CD4-positive, alpha-beta T cell treated with Interleukin-15 for 4 hours (primary cell): ENCODE results near the gene ACTR3.

Experiments used
- DNase-seq: peaks from one replicate; pipeline ENCODE4 v3.0.0-alpha.2; 2020; ENCODE audit warnings: low spot score

The ACTR3 gene

DNA sequence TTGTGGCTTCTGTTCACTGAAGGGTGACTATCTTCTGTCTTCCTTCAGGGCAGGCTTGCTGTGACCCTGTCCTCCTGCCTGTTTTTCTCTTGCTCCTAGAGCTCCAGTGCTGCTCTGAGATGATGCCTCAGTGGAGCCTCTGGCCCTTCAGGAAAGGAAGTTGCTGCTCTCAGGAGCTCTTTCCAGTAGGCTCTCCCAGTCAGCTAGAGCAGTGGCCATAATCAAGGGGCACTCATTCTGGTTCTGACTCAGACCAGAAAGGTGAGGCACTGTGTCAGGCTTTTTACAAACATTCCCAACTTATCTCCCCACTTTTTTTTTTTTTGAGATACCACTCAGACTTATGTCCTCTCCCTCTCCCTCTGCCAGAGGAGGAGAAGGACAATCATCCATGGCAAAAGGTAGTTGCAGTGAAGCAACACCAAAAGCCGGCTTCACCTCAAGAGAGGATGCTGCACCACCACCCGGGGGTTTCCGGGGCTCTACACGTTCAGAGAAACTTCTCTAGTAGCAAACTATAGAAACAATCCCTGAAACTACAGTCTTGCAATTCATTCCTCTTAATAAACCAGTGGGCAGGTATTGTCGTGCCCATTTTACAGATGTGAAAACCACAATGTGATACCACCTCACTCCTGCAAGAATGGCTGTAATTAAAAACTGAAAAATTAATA lies 115.4 kb downstream of the ACTR3 start:
- DNase-seq: no peak

DNA sequence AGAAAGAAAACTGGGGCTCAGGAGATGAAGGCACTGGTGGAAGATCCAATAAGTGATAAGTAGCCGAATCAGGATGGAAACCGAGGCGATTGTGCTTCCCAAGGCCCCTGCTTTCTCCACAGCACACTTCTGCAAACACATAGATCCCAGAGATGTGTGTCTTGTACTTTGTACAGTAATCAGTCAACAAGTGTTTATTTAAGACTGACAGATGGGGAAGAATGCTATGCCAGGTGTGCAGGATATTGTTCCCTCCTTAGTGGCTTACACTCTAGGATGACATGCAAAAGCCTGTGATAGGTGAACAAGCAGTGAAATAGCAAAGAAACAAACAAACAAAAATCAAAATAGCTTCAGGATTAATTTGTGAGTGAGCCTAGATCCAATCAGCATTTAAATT lies 116.6 kb downstream of the ACTR3 start:
- no peak for DNase-seq

DNA sequence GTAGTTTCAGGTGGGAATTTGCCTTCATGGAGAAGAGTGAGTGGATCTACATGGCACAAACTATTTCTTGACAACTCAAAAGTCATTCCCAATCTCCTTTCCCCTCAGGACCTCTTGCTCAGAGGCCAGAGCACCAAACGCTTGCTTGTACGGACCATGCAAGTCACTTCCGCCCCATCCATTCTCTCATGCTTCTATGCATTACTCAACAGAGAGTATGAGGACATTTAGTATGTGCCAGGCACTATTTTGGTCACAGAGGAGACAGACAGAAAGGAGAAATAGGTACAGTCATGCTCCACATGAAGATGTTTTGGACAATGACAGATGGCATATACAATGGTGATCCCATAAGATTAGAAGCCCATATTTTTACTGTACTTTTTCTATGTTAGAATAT lies 117.5 kb downstream of the ACTR3 start:
- DNase-seq: no peak

DNA sequence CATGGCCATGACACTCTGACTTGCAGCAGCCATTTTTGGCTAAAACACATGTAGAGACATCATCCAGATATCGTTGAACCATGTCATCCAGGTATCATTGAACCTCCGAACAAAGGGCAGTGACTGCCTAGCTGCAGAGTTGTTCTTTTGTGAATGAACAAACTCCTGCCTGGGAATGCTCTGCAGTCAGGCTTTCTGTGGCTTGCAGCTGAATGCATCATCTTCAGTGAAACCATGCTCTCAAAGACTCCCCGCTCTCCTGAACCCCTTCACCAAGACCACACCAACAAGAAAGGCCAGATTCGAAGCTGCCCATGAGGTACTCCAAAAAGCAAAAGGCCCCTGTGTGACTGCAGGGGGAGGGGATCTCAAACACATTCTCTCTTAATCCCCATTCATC lies 118.8 kb downstream of the ACTR3 start:
- DNase-seq: no peak

DNA sequence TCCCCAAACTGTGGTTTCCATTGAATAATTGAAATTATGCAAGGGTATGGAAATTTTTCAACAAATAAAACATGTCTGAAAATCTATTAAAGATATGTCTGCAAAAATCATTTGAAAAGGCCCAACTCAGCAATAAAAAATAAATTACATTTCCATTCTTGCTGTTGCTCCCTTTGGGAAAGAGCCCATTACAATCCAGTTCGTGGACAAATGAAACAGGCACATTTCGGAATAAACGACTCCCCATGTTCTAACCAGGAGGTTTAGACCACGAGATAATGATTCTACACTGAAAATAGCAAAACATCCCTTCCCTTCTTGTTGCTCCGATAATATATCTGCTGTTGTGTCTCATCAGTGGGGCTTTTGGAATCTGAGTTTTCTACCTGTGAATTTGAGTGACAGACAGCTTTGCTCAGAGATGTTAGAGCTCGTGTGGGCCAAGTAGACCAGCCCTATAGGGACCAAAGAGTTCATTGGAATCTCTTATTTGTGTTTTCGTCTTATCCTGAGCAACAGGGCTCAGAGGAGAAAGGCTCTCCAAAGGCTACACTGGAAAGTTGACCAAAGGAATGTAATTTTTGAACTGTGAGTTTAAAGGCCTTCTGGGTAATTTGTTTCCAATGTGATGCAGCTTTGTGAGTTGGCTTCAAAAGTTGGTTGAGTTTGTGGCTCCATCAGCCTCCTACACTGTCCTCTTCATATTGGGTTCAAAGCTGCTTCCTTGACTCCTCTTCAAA lies 119.5 kb downstream of the ACTR3 start:
- no peak for DNase-seq

DNA sequence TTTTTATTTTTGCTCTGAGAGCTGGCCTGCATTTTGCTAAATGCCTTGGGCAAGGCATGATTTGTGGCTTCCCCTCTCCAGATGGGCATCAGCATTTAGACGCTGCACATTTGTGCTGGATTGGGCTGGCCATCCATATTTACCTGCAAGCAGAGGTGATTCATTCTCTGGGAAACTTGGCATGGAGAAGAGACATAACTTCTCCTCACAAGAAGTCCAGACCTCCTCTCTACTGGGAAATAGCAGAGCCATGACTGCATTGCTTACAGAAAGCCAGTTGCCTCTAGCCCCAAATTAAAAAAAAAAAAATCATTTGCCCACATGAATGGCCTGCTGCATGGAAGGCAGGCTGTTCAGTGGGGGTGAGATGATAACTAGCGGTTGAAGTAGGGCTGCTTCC lies 120.1 kb downstream of the ACTR3 start:
- no peak for DNase-seq

DNA sequence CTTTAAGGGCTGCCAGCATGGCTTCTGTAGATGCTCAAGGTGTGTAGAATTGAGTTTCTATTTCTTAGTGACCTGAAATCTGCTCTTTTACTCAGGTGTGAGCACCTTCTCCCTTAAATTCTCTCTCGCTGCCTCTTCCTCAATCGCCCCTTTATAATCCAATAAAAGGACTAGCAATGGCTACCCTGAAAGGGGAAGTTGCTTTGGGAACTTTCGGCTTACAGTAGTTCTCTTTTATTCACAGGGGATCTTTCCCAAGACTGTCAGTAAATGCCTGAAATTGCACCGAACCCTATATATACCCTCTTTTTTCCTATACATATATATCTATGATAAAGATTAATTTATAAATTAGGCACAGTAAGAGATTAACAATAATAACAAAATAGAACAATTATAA lies 121.8 kb downstream of the ACTR3 start:
- no peak for DNase-seq
